Fibroblast of lung (primary cell): ENCODE data around the gene TSNAXIP1. TPM values are rescaled to one million over a fixed set of nuclear protein-coding genes. Genes with fewer than 3 reads are reported as not detected.

Experiments used
- DNase-seq, 2 donors: peaks; one replicate each; pipeline versions ENCODE4 v3.0.0 to v3.0.0-alpha.2; 2010; ENCODE audit warnings: low read depth in 2 of 2
- H2AFZ ChIP-seq: 2 replicates; pipeline ENCODE4 v1.5.1; 2012; ENCODE audit warnings: low read length, control low read depth, inconsistent platforms
- H3K27ac ChIP-seq: 2 replicates; pipeline ENCODE4 v1.5.1; 2011; ENCODE audit warnings: low read length, control low read depth; ENCODE audit not compliant: insufficient read depth
- H3K27me3 ChIP-seq: 2 replicates; pipeline ENCODE4 v1.5.1; 2011; ENCODE audit warnings: mild to moderate bottlenecking, low read length; ENCODE audit not compliant: control insufficient read depth, insufficient read depth
- H3K36me3 ChIP-seq: 2 replicates; pipeline ENCODE4 v1.5.1; 2011; ENCODE audit warnings: low read length; ENCODE audit not compliant: control insufficient read depth, insufficient read depth
- H3K4me1 ChIP-seq: 2 replicates; pipeline ENCODE4 v1.5.1; 2011; ENCODE audit warnings: low read length; ENCODE audit not compliant: control insufficient read depth, insufficient read depth; ENCODE audit errors: extremely low read depth
- H3K4me2 ChIP-seq: 2 replicates; pipeline ENCODE4 v1.5.1; 2011; ENCODE audit warnings: low read length, control low read depth; ENCODE audit not compliant: insufficient read depth; ENCODE audit errors: extremely low read depth
- H3K4me3 ChIP-seq, 4 experiments: fragments of 200-600 bp in 1 of 4; sonication (generic) in 1 of 4; replicated peaks in 1 of 4; 2 replicates each; pipeline ENCODE4 v1.5.1; 2011 to 2016; ENCODE audit warnings: low read length in 4 of 4, low read depth in 3 of 4, mild to moderate bottlenecking in 3 of 4, control low read depth in 2 of 4, inconsistent platforms in 1 of 4, mixed read lengths in 1 of 4; ENCODE audit not compliant: insufficient read depth in 1 of 4; ENCODE audit errors: control extremely low read depth in 1 of 4
- H3K79me2 ChIP-seq: 2 replicates; pipeline ENCODE4 v1.5.1; 2012; ENCODE audit warnings: mild to moderate bottlenecking, low read length, inconsistent platforms; ENCODE audit not compliant: control insufficient read depth, insufficient read depth
- H3K9ac ChIP-seq: 2 replicates; pipeline ENCODE4 v1.5.1; 2011; ENCODE audit warnings: mild to moderate bottlenecking, low read length, control low read depth; ENCODE audit not compliant: insufficient read depth
- H3K9me3 ChIP-seq: 2 replicates; pipeline ENCODE4 v1.5.1; 2012; ENCODE audit warnings: low read depth, low read length; ENCODE audit not compliant: control insufficient read depth, insufficient read depth
- H4K20me1 ChIP-seq: 2 replicates; pipeline ENCODE4 v1.5.1; 2011; ENCODE audit warnings: low read length; ENCODE audit not compliant: control insufficient read depth, insufficient read depth; ENCODE audit errors: extremely low read depth
- EZH2 ChIP-seq: IDR thresholded peaks from 2 replicates; pipeline ENCODE4 v1.5.1; 2012; ENCODE audit warnings: low read length, control low read depth, mild to moderate bottlenecking; ENCODE audit errors: missing control alignments
- polyA plus RNA-seq, 2 donors: library from polyadenylated mRNA; depleted of rRNA in 1 of 2; stranded (reverse) in 1 of 2; unstranded in 1 of 2; fragments of >200 nt; gene quantifications; 2 replicates each; pipeline ENCODE4 v1.2.1, GENCODE V29; 2011 to 2012; ENCODE audit warnings: missing spikeins in 1 of 2
- total RNA-seq: library from RNA; depleted of rRNA; stranded (reverse); fragments of >200 nt; gene quantifications from 2 replicates; pipeline ENCODE4 v1.2.1, GENCODE V29; 2014
- TF ChIP-seq, protein P1 (sequence below), 2 donors: IDR thresholded peaks in 1 of 2; conservative IDR thresholded peaks in 1 of 2; 1 replicate in 1 of 2; 2 replicates in 1 of 2; pipeline ENCODE4 v1.5.1; 2011 to 2012; ENCODE audit warnings: low read length in 2 of 2, control low read depth in 1 of 2, inconsistent platforms in 1 of 2, low read depth in 1 of 2, mild to moderate bottlenecking in 1 of 2

TSNAXIP1 gene
- total and polyA plus RNA-seq, 2 donors (not counting 1 experiment from before 2014, with no cell fraction given): 0.45 to 1.2 TPM

DNA sequence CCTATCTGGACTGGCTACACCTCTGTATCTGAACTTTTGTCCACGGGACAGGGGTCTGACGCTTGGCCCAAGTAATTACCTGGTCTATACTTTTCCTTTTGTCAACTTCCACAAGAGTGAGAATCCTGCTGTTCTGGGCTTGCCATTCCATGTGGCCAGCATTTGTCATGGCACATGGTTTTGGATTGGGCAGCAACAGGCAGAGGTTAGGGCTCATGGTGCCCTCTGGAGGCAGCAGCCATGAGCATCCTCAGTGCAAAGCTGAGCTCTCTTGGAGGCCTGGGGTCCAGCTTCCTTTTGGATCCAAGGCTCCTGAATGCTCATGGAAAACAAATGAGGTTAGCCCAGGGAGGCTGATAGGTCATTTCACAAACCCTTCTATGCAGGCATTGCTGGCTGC lies 58.6 kb downstream of the TSNAXIP1 start:
- H3K36me3 ChIP-seq: peaks cover 21% of the 10 kb centered on the region
- no peaks in the 10 kb centered on the region for H3K27me3 ChIP-seq
- no peak overlapping the region for H3K27ac ChIP-seq

DNA sequence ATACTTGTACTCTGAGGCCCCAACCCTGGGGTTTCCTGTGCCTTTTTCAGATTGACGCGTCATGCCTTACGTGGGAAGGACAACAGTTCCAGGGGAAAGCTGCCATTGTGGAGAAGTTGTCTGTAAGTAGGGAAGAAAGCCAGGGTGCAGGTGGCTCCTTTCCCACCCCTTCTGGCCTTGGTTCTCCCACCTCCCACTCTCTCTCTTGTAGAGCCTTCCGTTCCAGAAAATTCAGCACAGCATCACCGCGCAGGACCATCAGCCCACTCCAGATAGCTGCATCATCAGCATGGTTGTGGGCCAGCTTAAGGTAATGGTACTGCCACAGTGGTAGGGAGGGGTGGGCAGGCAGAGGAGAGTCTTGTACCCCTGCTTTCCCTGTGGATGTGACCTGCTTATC lies 61.6 kb downstream of the TSNAXIP1 start:
- peaks cover 22% of the 10 kb centered on the region for H3K79me2 ChIP-seq
- no peaks in the 10 kb centered on the region for H4K20me1 ChIP-seq
- H3K27ac ChIP-seq: no peak overlapping the region

More for the DNA sequence above, 58.6 kb downstream of the TSNAXIP1 start:
- H3K9me3 ChIP-seq: no peaks in the 10 kb centered on the region
- H3K4me3 ChIP-seq: no peak overlapping the region
- peak in 1 of 2 donors; percentile 43 for DNase-seq
- peaks cover 30% of the 10 kb centered on the region for H3K4me1 ChIP-seq
- peaks cover 47% of the 10 kb centered on the region for H3K79me2 ChIP-seq
- peaks cover 3% of the 10 kb centered on the region for H4K20me1 ChIP-seq
- TF ChIP-seq, protein P1, sequence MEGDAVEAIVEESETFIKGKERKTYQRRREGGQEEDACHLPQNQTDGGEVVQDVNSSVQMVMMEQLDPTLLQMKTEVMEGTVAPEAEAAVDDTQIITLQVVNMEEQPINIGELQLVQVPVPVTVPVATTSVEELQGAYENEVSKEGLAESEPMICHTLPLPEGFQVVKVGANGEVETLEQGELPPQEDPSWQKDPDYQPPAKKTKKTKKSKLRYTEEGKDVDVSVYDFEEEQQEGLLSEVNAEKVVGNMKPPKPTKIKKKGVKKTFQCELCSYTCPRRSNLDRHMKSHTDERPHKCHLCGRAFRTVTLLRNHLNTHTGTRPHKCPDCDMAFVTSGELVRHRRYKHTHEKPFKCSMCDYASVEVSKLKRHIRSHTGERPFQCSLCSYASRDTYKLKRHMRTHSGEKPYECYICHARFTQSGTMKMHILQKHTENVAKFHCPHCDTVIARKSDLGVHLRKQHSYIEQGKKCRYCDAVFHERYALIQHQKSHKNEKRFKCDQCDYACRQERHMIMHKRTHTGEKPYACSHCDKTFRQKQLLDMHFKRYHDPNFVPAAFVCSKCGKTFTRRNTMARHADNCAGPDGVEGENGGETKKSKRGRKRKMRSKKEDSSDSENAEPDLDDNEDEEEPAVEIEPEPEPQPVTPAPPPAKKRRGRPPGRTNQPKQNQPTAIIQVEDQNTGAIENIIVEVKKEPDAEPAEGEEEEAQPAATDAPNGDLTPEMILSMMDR (conservative IDR thresholded peaks at IDR 0.05 in 1 of 2, IDR thresholded peaks at IDR 0.05 in 1 of 2; ENCODE audit: low read depth in 1 of 2, low read length in 2 of 2): peak; percentile 29 to 47
- TF ChIP-seq EZH2: no peak
- no peak overlapping the region for H3K9ac ChIP-seq
- H2AFZ ChIP-seq: no peak overlapping the region
- no peak overlapping the region for H3K4me2 ChIP-seq

DNA sequence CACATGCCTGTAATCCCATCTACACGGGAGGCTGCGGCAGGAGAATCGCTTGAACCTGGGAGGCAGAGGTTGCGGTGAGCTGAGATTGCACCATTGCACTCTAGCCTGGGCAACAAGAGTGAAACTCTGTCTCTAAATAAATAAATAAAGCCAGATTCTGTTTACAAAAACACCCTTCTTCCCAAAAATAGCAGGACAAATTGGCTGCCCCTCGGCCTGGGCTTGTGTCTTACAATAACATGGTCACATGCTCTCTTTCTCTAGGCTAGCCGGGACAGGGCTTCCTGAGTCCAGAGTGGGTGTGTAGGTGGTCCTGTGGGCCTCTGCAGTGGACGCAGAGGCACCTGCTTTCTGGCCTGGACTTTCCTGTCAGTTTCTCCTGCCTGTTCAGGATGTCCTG lies 63.0 kb downstream of the TSNAXIP1 start:
- Histone ChIP-seq H3K4me3 (no peak overlapping the region), H3K36me3 (peaks cover 18% of the 10 kb centered on the region), H3K79me2 (peaks cover 24% of the 10 kb centered on the region), H4K20me1 (no peaks in the 10 kb centered on the region), H3K9me3 (no peaks in the 10 kb centered on the region), H3K4me1 (peaks cover 3% of the 10 kb centered on the region), H3K27ac (no peak overlapping the region), H3K9ac (no peak overlapping the region), H3K4me2 (no peak overlapping the region), H3K27me3 (no peaks in the 10 kb centered on the region), H2AFZ (no peak overlapping the region)
- TF ChIP-seq EZH2: no peak
- TF ChIP-seq, protein P1 (conservative IDR thresholded peaks at IDR 0.05 in 1 of 2, IDR thresholded peaks at IDR 0.05 in 1 of 2; ENCODE audit: low read depth in 1 of 2, low read length in 2 of 2): no peak
- no peak for DNase-seq

More for the DNA sequence above, 61.6 kb downstream of the TSNAXIP1 start:
- Histone ChIP-seq H3K9ac (no peak overlapping the region), H3K36me3 (peaks cover 18% of the 10 kb centered on the region), H3K4me1 (peaks cover 8% of the 10 kb centered on the region), H3K4me2 (no peak overlapping the region), H2AFZ (no peak overlapping the region), H3K9me3 (no peaks in the 10 kb centered on the region), H3K4me3 (no peak overlapping the region), H3K27me3 (no peaks in the 10 kb centered on the region)
- no peak for DNase-seq
- no peak for TF ChIP-seq EZH2
- TF ChIP-seq, protein P1 (conservative IDR thresholded peaks at IDR 0.05 in 1 of 2, IDR thresholded peaks at IDR 0.05 in 1 of 2; ENCODE audit: low read depth in 1 of 2, low read length in 2 of 2): no peak
